ENCODE data around the gene NUBPL.
"Not testable (repeated sequence)": the region's sequence is repeated elsewhere in the genome, so short reads cannot be mapped to it uniquely, and the experiment has no call there.

NUBPL gene

DNA sequence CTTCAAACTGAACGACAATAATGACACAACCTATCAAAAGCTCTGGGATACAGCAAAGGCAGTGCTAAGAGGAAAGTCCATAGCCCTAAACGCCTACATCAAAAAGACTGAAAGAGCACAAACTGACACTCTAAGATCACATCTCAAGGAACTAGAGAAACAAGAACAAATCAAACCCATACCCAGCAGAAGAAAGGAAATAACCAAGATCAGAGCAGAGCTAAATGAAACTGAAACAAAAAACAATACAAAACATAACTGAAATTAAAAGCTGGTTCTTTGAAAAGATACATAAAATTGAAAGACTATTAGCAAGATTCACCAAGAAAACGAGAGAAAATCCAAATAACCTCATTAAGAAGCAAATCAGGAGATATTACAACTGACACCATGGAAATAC lies 306.9 kb downstream of the NUBPL start:
- DNase-seq (ENCODE audit: low read depth in 1 of 2, low spot score in 1 of 2) = not testable (repeated sequence)

DNA sequence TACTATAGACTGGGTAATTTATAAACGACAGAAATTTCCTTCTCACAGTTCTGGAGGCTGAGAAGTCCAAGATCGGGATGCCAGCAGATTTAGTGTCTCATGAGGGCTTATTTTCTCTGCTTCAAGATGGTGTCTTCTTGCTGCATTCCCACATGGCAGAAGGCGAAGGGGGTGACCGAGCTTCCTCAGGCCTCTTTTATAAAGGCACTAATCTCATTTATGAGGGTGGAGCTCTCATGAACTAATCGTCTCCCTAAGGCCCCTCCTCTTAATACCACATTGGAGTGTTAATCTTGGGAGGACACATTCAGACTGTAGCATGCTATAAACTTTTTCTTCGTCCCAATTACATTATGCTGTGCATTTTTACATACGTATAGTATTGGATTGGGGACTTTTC lies 315.5 kb downstream of the NUBPL start:
- no peak for DNase-seq (ENCODE audit: low read depth in 1 of 2, low spot score in 1 of 2)

DNA sequence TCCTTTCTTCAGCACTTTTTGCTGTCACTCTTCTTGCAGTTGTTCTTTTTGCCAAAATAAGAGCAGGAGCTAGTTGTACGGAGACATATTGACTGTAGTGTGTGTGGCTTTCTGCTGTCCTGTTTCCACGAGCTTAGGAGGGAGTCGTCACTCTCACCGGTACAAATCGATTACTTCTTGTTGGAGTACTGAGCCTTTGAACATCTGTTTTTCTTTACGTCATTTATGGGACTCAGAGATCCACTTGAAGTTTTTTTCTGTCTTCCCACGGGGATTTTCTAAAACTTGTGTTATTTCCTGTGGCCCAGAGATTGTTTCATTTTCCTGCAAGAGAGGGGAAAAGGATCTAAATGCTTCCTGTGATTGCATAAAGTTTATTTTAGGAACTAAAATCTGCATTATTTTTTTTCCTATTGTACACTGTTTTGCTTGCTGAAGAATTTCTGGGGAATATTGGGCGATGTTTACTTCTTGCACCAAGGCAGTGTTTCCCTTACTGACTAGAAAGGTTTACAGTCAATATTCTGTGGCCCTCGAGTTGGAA lies 316.1 kb downstream of the NUBPL start:
- no peak for DNase-seq (ENCODE audit: low read depth in 1 of 2, low spot score in 1 of 2)

DNA sequence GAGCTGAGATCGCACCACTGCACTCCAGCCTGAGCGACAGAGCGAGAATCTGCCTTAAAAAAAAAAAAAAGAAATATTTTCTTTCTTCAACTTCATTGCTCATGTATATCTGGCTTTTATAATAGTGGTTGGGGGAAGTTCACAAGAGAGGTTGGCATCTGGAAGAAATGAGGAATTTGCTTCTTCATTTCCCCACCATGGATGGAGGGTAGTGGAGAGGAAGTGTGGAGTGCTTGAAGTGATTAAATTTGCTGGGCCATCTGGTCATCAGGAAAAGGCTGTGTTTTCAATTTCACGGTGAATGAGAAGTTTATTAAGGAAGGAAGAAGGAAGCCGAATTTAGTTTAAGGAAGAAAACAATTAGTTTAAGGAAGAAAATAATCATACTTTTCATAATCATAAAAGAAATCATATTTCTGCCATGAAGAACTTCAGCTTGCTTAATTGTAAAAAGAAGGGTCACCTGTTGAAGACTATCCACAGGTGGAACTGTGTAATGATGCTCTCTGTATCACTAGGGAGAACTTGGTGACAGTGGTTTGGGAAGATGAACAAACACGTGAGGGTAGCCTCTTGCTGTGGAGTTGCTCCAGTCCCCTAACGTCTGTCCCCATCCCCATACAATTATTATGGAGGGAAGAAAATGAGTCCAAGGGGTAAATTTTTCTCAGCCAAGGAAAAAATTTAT lies 318.6 kb downstream of the NUBPL start:
- DNase-seq (ENCODE audit: low read depth in 1 of 2, low spot score in 1 of 2) = no peak

DNA sequence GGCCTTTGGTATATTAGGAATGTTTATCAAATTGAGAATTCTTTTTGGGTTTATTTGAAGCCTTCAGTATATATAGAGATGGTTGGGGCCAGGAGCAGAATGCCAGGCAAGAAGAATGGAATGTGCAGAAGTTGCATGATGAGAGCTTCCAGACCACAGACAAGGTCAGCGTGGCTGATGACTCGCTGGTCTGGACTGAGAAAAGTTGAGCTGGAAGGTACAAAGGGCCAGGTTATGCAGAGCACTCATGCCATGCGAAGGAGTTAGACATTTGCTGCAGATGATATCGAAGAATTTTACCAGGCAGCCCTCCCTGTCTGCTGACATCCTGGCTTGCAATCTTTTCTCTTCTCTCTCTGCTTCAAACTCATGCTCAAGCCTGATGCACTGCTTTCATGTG lies 319.7 kb downstream of the NUBPL start:
- DNase-seq (ENCODE audit: low read depth in 1 of 2, low spot score in 1 of 2) = no peak

DNA sequence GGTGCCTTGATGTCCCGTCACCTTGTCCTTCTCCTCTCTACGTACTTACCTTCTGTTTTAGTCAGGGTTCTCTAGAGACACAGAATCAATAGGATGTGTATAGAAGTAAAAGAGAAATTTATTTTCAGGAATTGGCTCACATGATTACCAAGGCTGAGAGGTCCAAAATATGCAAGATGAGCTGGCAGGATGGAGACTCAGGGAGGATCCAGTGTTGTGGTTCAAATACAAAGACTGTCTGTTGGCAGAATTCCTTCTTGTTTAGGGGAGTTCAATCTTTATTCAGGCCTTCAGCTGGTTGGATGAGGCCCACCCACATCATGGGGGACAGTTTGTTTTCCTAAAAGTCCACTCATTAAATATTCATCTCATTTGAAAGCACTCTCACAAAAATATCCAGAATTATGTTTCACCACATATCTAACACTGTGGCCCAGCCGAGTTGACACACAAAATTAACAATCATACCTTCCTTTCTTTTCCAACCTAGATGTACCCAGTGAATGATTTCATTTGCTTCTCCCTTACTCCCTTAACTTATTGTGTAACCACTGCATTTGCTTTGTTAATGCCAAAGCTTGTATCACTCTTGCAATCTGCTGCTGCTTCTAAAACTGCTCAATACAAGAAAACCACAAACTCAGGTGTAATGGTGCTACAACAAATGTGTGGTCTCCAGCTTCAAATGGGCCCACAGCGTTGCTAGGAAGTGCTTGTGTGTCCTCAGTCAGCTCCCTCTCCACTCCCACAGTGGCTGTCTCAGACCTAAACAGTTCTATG lies 320.5 kb downstream of the NUBPL start:
- DNase-seq (ENCODE audit: low read depth in 1 of 2, low spot score in 1 of 2) = no peak

DNA sequence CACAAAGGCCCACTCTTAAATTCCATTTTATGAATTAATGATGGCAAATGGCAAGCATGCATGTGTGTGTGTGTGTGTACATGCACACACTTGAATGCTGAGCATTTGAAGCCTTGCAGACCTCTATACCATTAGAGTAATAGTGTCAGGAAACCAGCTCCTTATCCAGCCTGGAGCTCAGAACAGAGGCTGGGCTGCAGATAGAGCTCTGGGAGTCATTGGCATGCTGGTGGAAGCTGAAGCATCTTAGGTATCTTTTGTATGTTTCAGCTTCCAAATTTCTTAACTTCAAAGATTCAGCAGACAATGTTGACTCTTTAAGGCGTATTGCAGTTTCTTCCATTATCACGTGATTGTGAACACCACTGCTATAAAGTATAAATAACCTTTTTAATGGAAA lies 323.0 kb downstream of the NUBPL start:
- no peak for DNase-seq (ENCODE audit: low read depth in 1 of 2, low spot score in 1 of 2)

DNA sequence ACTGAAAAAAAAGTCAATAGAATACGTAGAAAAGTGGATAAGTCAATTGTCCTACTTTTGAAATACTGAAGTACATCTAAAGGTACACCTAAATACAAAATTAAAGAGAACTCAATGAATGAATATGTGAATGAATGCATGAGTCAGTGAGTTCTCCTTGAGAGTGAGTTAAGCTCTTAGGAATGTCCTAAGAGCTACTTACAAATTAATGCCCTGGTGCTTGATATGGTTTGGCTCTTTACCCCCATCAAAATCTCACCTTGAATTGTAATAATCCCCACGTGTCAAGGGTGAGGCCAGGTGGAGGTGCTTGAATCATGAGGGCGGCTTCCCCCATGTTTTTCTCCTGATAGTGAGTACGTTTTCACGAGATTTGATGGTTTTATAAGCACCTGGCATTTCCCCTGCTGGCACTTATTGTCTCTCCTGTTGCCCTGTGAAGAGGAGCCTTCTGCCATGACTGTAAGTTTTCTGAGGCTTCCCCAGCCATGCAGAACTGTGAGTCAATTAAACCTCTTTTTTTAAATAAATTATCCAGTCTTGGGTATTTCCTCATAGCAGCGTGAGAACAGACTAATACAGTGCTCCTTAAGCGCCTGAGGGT lies 323.7 kb downstream of the NUBPL start:
- no peak for DNase-seq (ENCODE audit: low read depth in 1 of 2, low spot score in 1 of 2)

DNA sequence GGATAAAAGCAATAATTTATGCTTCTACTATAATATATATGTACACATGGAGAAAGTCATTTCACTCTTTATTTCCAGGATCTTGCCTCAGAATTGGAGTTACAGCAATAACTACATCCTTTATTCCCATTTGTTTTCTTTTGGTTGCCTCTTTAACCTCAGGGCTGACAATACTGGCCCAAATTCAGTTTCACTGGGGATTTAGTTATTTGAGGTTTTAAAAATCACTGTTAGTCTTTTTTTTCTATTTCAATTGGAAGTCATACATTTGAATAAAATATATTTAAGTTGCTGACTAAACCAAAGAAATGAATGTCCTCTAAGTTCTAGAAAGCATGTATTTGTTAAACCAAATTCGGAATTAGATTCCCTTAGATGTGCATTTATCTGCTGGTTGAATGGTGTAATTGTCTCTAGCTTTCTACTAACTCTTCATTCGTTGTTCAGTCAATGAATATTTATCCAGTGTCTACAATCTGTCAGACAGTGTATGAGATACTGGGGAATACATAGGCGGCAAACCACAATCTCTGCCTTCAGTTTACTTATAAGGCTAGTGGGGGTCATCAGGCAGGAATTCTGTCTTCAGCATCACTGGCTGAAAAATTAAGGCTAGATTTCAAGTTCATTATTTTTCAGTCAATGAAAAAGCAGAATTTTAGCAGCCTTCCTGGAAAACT lies 325.1 kb downstream of the NUBPL start:
- no peak for DNase-seq (ENCODE audit: low read depth in 1 of 2, low spot score in 1 of 2)

DNA sequence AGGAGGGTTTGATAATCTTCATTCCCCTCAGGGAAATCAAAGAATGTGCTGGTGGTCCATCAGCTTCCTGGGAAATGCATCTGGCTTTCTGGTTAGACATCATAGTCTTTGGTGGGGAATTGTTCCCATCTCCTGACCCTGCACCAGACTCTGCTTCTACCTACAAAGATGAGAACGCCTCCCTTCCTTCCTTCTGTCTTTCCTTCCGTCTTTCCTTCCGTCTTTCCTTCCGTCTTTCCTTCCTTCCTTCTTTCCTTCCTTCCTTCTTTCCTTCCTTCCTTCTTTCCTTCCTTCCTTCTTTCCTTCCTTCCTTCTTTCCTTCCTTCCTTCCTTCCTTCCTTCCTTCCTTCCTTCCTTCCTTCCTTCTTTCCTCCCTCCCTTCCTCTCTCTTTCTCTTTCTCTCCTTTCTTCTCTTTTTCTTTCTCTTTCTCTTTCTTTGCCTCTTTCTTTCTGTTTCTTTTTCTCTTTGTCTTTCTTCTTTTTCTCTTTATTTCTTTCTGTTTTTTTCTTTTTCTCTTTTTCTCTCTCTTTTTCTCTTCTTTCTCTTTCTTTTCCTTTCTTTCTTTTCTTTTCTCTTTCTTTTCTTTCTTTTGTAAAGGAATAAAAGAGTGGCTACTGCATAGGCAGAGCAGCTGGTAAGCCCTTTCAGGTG lies 326.9 kb downstream of the NUBPL start:
- no peak for DNase-seq (ENCODE audit: low read depth in 1 of 2, low spot score in 1 of 2)

DNA sequence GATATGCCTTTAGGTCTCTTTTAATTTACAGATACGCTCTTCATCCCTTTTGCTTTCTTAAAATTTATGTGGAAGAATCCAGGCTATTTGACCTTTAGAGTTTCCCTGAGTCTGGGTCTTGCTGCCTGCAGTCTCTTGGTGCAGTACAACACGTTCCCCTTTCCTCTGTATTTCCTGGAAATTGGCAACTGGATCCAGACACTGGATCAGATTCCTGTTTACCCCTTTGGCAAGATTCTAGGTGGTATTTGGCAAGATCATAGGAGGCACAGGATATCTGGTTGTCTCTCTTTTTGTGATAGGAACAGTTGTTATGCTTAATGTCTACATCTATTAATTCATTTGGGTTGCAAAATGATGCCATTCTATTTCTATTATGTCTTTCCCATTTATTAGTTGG lies 328.1 kb downstream of the NUBPL start:
- DNase-seq (ENCODE audit: low read depth in 1 of 2, low spot score in 1 of 2) = no peak

DNA sequence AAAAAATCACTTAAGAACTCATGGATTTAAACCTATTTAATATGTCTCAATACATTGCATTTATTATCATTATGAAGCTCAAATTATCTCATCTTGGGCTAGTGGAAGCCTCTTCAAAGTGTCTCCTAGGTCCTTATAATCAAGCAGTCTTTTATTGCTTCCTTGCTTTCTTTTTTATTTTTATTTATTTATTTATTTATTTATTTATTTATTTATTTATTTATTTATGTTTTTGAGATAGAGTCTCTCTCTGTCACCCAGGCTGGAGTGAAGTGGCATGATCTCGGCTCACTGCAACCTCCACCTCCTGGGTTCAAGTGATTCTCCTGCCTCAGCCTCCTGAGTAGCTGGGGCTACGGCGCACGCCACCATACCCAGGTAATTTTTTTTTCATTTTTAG lies 329.0 kb downstream of the NUBPL start:
- DNase-seq (ENCODE audit: low read depth in 1 of 2, low spot score in 1 of 2) = not testable (repeated sequence)

DNA sequence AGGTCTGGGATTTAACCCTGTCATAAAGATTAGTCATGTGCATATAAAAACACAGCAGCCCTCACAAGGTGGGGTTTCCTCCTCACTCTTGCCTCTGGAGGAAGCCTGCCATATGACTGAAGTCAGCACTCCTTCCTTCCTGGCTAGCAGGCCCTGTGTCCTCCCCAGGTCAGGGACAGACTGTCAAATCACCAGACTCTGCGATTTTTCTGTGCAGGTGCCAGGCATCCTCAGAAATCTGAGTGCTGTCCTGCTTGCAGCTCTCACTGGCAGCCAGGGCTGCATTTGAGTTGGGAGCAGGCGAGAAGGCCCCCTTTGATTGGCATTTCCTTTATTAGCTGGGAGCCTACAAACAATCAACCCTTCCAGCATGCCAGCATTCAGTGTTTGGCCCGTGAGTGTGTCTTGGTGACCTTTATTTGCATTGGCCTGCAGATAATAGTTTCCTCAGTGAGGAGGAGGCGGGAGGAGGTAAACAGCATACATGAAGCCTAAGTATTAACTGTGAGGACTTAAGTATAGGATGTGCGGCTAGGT lies 332.1 kb downstream of the NUBPL start:
- DNase-seq (ENCODE audit: low read depth in 1 of 2, low spot score in 1 of 2) = no peak

DNA sequence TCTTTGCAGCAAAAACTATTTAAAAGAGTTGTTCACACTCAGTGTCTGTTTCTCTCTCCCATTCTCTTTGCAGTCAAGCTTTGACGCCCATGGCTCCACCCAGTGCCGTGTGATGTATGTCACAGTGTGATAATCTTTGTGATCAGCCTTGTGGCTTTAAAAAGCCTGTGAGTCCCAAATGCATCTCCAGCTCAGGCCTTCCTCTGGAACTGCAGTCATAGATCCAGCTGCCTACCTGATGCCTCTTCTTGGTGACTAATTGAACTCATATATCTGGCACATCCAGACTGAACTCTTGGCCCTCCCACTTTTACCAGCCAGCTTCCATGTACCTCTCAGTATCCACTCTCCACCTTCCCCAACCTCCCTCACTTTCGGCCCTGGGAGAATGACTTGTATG lies 333.1 kb downstream of the NUBPL start:
- no peak for DNase-seq (ENCODE audit: low read depth in 1 of 2, low spot score in 1 of 2)

DNA sequence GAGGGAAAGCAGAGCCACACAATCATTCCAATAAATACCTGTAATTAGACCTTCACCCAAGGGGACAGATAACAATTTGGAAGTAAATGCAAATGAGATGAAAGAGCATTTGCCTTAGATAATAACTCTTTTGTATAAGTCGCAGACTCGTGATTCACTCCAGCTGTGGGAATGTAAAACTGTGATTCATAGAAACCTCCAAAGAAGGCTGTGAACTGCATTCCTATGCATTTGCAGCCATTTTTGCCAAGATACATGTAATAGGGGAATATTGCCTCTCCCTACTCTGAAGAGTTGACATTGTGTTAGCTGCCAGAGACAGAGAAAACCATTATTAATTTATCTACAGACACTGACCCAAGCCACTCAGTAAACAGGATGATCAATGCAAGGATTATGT lies 334.0 kb downstream of the NUBPL start:
- DNase-seq (ENCODE audit: low read depth in 1 of 2, low spot score in 1 of 2) = no peak

DNA sequence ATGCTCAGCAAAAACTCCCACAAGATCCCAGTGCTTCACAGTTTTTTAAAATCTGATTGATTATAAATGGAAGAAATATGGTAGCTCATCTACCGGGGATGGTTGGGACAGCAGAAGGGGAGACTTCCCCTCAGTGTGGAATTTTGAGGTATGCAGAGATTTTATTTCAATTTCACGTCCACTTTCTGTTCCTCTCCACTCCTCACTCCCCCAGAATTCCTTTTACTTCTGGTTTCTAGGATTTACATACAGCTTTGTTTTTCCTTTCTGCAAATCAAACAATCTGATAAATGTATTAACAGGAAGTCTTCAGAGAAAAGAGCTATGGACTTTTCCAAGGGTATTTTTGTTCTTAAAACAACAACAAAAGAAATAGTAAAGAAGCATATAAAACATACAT lies 334.4 kb downstream of the NUBPL start:
- no peak for DNase-seq (ENCODE audit: low read depth in 1 of 2, low spot score in 1 of 2)

DNA sequence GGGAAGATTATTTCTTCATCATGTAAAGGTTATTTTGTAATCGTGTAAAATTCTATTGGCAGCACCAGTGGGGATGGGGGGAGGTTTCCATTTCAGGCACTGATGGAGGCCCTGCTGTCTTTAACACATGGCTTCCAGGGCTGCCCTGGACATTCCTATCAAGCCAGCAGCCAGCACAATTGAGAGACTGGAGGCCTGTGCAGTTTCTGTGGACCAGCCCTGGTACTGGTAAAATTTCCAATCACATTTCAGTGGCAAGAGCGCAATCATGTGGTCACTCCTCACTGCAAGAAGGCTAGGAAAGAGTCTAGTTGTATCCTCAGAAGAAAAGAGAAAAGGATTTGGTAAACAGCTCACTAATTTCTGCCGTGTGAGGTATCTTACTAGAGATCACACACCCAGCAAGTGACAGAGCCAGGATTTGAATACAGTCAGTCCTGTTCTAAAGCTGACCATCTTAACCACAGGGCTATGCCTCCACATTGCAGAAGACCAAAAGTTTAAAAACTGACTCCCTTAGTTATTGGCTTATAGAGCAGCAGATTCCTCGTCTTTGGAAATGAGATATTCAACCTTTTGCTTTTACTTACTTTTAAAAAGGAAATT lies 336.5 kb downstream of the NUBPL start:
- no peak for DNase-seq (ENCODE audit: low read depth in 1 of 2, low spot score in 1 of 2)

DNA sequence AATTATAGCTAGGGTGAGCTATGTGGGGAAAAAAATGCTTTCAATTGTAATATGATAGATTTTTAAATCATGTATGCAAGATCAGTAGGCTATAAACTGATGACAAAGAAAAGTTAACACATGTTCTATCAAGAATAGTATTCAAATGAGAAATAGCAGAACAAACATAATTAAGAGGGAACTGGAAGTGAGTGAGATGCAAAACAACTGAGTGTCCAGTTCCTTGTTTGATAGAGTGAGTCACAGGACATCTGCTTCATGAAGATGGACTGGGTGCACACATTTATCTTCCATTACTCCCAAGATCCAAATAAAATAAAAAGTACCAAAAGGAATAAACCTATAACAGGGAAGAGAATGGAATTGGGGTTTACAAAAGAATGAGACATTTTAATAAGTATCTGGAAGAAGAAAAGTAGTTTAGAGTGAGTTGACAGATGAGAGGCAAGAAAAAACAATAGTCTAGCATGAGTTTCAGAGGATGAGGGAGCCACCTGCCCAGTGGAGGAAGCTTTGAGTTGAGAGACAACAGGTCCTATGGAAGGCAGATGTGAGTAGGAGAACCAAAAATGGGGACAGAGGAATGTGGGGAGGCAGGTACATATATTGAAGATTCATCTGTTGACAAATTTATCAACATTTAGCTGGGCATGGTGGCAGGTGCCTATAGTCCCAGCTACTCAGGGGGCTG lies 337.8 kb downstream of the NUBPL start:
- DNase-seq (ENCODE audit: low read depth in 1 of 2, low spot score in 1 of 2) = no peak

DNA sequence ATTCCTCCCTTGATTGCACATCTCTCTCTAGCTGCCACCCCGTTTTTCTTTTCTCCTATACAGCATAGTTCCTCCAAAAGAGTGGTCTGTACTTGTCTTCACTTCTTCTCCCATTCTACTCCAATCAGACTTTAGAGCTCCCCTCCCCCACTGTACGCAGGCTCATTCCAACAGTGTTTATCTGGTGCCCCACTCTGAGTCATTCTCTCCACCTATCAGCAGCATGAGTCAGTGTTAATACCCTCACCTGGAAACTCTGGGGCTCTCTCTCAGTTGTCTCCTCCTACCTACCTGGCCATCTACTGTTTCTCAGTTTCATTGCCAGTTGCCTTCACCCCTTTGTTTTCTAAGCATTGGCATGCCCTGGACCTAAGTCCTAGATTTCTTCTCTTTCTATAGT lies 340.8 kb downstream of the NUBPL start:
- DNase-seq (ENCODE audit: low read depth in 1 of 2, low spot score in 1 of 2) = peak in 1 of 2 donors; percentile 9

Data from activated CD4-positive, alpha-beta T cell treated with anti-CD3 and anti-CD28 coated beads, Interleukin-2, amount 50 U/mL, for 24 hours (primary cell).